ENCODE data around the gene GBE1.

The GBE1 gene

DNA sequence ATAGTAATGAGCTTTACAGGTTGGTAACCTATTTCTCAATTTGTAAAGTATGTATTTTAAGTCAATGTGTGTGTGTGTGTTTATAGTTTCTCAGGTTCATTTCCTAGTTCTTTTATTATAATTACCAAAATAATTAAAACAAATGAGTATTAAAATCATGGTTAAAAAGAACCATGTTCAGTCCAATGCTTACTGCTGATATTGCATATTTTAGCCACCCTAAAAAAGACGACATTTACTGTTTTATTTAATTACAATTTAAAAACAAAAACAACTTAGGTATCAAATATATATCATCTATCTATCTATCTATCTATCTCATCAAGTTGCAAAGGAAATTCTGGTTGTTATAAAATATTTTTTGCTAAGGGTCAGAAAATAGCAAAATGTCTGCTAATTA is 203.3 kb downstream of the GBE1 start:
- Histone ChIP-seq H2BK15ac (ENCODE audit: low read depth, poor library complexity, severe bottlenecking) (no peak overlapping the region), H3K36me3 (ENCODE audit: control insufficient read depth in 1 of 2, insufficient read depth in 2 of 2, low read depth in 1 of 2, low read length in 2 of 2) (peaks cover 0 to 69% of the 10 kb centered on the region in 2 experiments), H2BK5ac (ENCODE audit: low read depth, low read length, poor library complexity, severe bottlenecking) (no peak overlapping the region), H3K4ac (ENCODE audit: low read depth in 1 of 2, low read length in 2 of 2) (no peak overlapping the region), H2AK5ac (ENCODE audit: low read length, severe bottlenecking) (no peak overlapping the region), H3K4me1 (ENCODE audit: control insufficient read depth, insufficient read depth, low read depth, low read length) (no peaks in the 10 kb centered on the region), H3K14ac (ENCODE audit: low read length in 2 of 2) (no peak overlapping the region), H2AFZ (ENCODE audit: low read depth, low read length) (no peak overlapping the region), H2BK120ac (ENCODE audit: low read depth, low read length) (no peak overlapping the region), H3K23ac (ENCODE audit: low read length in 2 of 2) (no peak overlapping the region), H3K27ac (ENCODE audit: low read length, poor library complexity, severe bottlenecking) (no peak overlapping the region), H3K4me3 (ENCODE audit: insufficient read depth in 1 of 2, low read depth in 1 of 2, low read length in 2 of 2) (no peak overlapping the region), H3K9me3 (ENCODE audit: control insufficient read depth, low read length) (no peaks in the 10 kb centered on the region), H3K79me1 (replicated peaks; ENCODE audit: low read length, poor library complexity, severe bottlenecking) (no peaks in the 10 kb centered on the region), H4K91ac (ENCODE audit: low read length) (no peak overlapping the region), H3K27me3 (ENCODE audit: control insufficient read depth in 1 of 2, insufficient read depth in 1 of 2, low read length in 2 of 2) (no peaks in the 10 kb centered on the region), H3K4me2 (ENCODE audit: low read length, poor library complexity, severe bottlenecking) (no peak overlapping the region), H3K18ac (ENCODE audit: low read depth in 1 of 2, low read length in 2 of 2) (no peak overlapping the region), H4K8ac (ENCODE audit: low read length) (no peak overlapping the region), H2BK12ac (ENCODE audit: low read length in 2 of 2) (no peak overlapping the region), H3K9ac (ENCODE audit: low read length) (no peak overlapping the region)
- DNase-seq = no peak
- no CpG with 5 or more reads among the region's 1 CpG for WGBS

DNA sequence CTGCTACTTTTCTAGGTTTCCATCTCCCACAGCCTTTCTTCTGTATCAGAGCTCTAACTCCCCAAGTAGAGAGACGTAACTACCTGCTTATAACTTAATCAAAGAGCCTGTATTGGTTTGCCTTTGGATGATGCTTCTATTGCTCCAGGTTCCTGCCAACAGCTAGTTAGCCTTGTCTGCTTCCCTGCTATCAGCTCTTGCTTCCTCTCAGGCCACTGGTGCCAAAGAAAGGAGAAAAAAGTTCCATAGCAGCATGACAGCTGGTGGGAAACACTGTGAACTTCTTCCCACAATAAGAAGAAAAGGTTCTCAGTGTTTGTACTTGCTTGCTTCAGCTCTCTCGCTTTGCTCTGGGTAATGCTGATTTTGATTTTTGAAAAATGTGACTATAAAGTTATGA is 206.6 kb downstream of the GBE1 start:
- Histone ChIP-seq H3K4me2 (ENCODE audit: low read length, poor library complexity, severe bottlenecking) (no peak overlapping the region), H2AFZ (ENCODE audit: low read depth, low read length) (no peak overlapping the region), H3K4me3 (ENCODE audit: insufficient read depth in 1 of 2, low read depth in 1 of 2, low read length in 2 of 2) (no peak overlapping the region), H3K9ac (ENCODE audit: low read length) (no peak overlapping the region), H3K36me3 (ENCODE audit: control insufficient read depth in 1 of 2, insufficient read depth in 2 of 2, low read depth in 1 of 2, low read length in 2 of 2) (peaks cover 0 to 53% of the 10 kb centered on the region in 2 experiments), H2BK15ac (ENCODE audit: low read depth, poor library complexity, severe bottlenecking) (no peak overlapping the region), H3K4me1 (ENCODE audit: control insufficient read depth, insufficient read depth, low read depth, low read length) (no peaks in the 10 kb centered on the region), H3K18ac (ENCODE audit: low read depth in 1 of 2, low read length in 2 of 2) (no peak overlapping the region), H3K79me1 (replicated peaks; ENCODE audit: low read length, poor library complexity, severe bottlenecking) (peaks cover 2% of the 10 kb centered on the region), H2BK120ac (ENCODE audit: low read depth, low read length) (no peak overlapping the region), H2BK5ac (ENCODE audit: low read depth, low read length, poor library complexity, severe bottlenecking) (no peak overlapping the region), H2AK5ac (ENCODE audit: low read length, severe bottlenecking) (no peak overlapping the region), H3K14ac (ENCODE audit: low read length in 2 of 2) (no peak overlapping the region), H4K8ac (ENCODE audit: low read length) (no peak overlapping the region), H3K27ac (ENCODE audit: low read length, poor library complexity, severe bottlenecking) (no peak overlapping the region), H3K4ac (ENCODE audit: low read depth in 1 of 2, low read length in 2 of 2) (no peak overlapping the region), H4K91ac (ENCODE audit: low read length) (no peak overlapping the region), H2BK12ac (ENCODE audit: low read length in 2 of 2) (no peak overlapping the region), H3K27me3 (ENCODE audit: control insufficient read depth in 1 of 2, insufficient read depth in 1 of 2, low read length in 2 of 2) (no peaks in the 10 kb centered on the region), H3K23ac (ENCODE audit: low read length in 2 of 2) (no peak overlapping the region), H3K9me3 (ENCODE audit: control insufficient read depth, low read length) (no peaks in the 10 kb centered on the region)
- peak; percentile 11 for DNase-seq
- 95% methylated on average over 2 of the region's 2 CpGs for WGBS

DNA sequence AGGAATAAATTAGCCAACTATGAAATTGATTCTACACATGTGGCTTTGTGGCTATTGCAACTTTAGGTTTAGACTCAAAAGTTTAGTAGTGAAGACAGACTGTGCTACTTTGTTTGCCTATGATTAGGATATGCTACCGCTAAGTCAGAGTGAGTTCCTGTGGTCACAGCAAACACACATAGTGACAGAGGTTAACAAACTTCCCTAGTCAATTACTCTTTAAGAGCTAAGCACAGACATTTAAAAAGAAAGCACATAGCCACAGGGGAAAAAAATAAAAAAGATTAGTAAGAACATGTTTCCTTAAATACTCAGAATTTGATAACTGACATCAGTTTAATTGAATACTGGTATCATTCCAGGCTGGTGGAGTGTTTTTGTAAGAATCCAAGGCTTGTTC is 207.1 kb downstream of the GBE1 start:
- no peak overlapping the region for H3K4ac ChIP-seq (ENCODE audit: low read depth in 1 of 2, low read length in 2 of 2)
- no peak overlapping the region for H3K18ac ChIP-seq (ENCODE audit: low read depth in 1 of 2, low read length in 2 of 2)
- no peaks in the 10 kb centered on the region for H3K4me1 ChIP-seq (ENCODE audit: control insufficient read depth, insufficient read depth, low read depth, low read length)
- H3K36me3 ChIP-seq (ENCODE audit: control insufficient read depth in 1 of 2, insufficient read depth in 2 of 2, low read depth in 1 of 2, low read length in 2 of 2) = peaks cover 0 to 51% of the 10 kb centered on the region in 2 experiments
- H3K4me2 ChIP-seq (ENCODE audit: low read length, poor library complexity, severe bottlenecking) = no peak overlapping the region
- H3K23ac ChIP-seq (ENCODE audit: low read length in 2 of 2) = no peak overlapping the region
- no peak overlapping the region for H2BK12ac ChIP-seq (ENCODE audit: low read length in 2 of 2)
- H3K27ac ChIP-seq (ENCODE audit: low read length, poor library complexity, severe bottlenecking) = no peak overlapping the region
- no peak overlapping the region for H2AFZ ChIP-seq (ENCODE audit: low read depth, low read length)
- no peak overlapping the region for H3K9ac ChIP-seq (ENCODE audit: low read length)
- H3K4me3 ChIP-seq (ENCODE audit: insufficient read depth in 1 of 2, low read depth in 1 of 2, low read length in 2 of 2) = no peak overlapping the region
- no peak overlapping the region for H3K14ac ChIP-seq (ENCODE audit: low read length in 2 of 2)
- H2BK15ac ChIP-seq (ENCODE audit: low read depth, poor library complexity, severe bottlenecking) = no peak overlapping the region
- H3K9me3 ChIP-seq (ENCODE audit: control insufficient read depth, low read length) = no peaks in the 10 kb centered on the region
- H4K91ac ChIP-seq (ENCODE audit: low read length) = no peak overlapping the region
- H2AK5ac ChIP-seq (ENCODE audit: low read length, severe bottlenecking) = no peak overlapping the region
- H2BK5ac ChIP-seq (ENCODE audit: low read depth, low read length, poor library complexity, severe bottlenecking) = no peak overlapping the region
- peaks cover 3% of the 10 kb centered on the region for H3K79me1 ChIP-seq (replicated peaks; ENCODE audit: low read length, poor library complexity, severe bottlenecking)
- H2BK120ac ChIP-seq (ENCODE audit: low read depth, low read length) = no peak overlapping the region
- 90% methylated on average over 1 of the region's 1 CpG for WGBS
- H3K27me3 ChIP-seq (ENCODE audit: control insufficient read depth in 1 of 2, insufficient read depth in 1 of 2, low read length in 2 of 2) = no peaks in the 10 kb centered on the region
- DNase-seq = peak; percentile 58
- no peak overlapping the region for H4K8ac ChIP-seq (ENCODE audit: low read length)

DNA sequence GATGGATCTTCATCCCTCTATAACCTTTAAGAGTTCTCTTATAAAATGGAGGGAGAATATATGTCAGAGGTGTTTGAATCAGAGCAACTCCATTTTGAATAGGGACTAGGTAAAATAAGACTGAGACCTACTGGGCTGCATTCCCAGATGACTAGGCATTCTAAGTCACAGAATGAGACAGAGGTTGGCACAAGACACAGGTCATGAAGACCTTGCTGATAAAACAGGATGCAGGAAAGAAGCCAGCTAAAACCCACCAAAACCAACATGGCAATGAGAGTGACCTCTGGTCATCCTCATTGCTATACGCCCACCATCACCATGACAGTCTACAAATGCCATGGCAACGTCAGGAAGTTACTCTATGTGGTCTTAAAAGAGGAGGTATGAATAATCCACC is 211.0 kb downstream of the GBE1 start:
- 100% methylated on average over 1 of the region's 2 CpGs for WGBS
- peak overlapping the region; percentile 54 for H3K9ac ChIP-seq (ENCODE audit: low read length)
- DNase-seq = no peak
- no peak overlapping the region for H3K4me2 ChIP-seq (ENCODE audit: low read length, poor library complexity, severe bottlenecking)
- no peak overlapping the region for H3K14ac ChIP-seq (ENCODE audit: low read length in 2 of 2)
- H4K91ac ChIP-seq (ENCODE audit: low read length) = no peak overlapping the region
- H4K8ac ChIP-seq (ENCODE audit: low read length) = no peak overlapping the region
- peaks cover 0 to 56% of the 10 kb centered on the region in 2 experiments for H3K36me3 ChIP-seq (ENCODE audit: control insufficient read depth in 1 of 2, insufficient read depth in 2 of 2, low read depth in 1 of 2, low read length in 2 of 2)
- no peak overlapping the region for H3K23ac ChIP-seq (ENCODE audit: low read length in 2 of 2)
- no peak overlapping the region for H2AK5ac ChIP-seq (ENCODE audit: low read length, severe bottlenecking)
- H3K9me3 ChIP-seq (ENCODE audit: control insufficient read depth, low read length) = peaks cover 4% of the 10 kb centered on the region
- no peak overlapping the region for H3K4me3 ChIP-seq (ENCODE audit: insufficient read depth in 1 of 2, low read depth in 1 of 2, low read length in 2 of 2)
- H3K18ac ChIP-seq (ENCODE audit: low read depth in 1 of 2, low read length in 2 of 2) = no peak overlapping the region
- no peaks in the 10 kb centered on the region for H3K4me1 ChIP-seq (ENCODE audit: control insufficient read depth, insufficient read depth, low read depth, low read length)
- no peaks in the 10 kb centered on the region for H3K27me3 ChIP-seq (ENCODE audit: control insufficient read depth in 1 of 2, insufficient read depth in 1 of 2, low read length in 2 of 2)
- no peak overlapping the region for H2BK120ac ChIP-seq (ENCODE audit: low read depth, low read length)
- H3K27ac ChIP-seq (ENCODE audit: low read length, poor library complexity, severe bottlenecking) = no peak overlapping the region
- H2BK5ac ChIP-seq (ENCODE audit: low read depth, low read length, poor library complexity, severe bottlenecking) = no peak overlapping the region
- H2BK15ac ChIP-seq (ENCODE audit: low read depth, poor library complexity, severe bottlenecking) = no peak overlapping the region
- H2BK12ac ChIP-seq (ENCODE audit: low read length in 2 of 2) = no peak overlapping the region
- no peak overlapping the region for H3K4ac ChIP-seq (ENCODE audit: low read depth in 1 of 2, low read length in 2 of 2)
- H3K79me1 ChIP-seq (replicated peaks; ENCODE audit: low read length, poor library complexity, severe bottlenecking) = peaks cover 6% of the 10 kb centered on the region
- H2AFZ ChIP-seq (ENCODE audit: low read depth, low read length) = no peak overlapping the region

Data from mesenchymal stem cell (in vitro differentiated cells and primary cell).